PC-9 (cell line): ENCODE results near the gene SLC8A3.

Experiments
- EZH2 ChIP-seq: fragments of 200-600 bp; sonication (generic); IDR thresholded peaks from 2 replicates; pipeline ENCODE4 v1.8.0; 2017; ENCODE audit warnings: antibody characterized with exemption, low read depth
- TF ChIP-seq, protein P1 (sequence below): fragments of 200-600 bp; sonication (generic); conservative IDR thresholded peaks from 2 replicates; pipeline ENCODE4 v1.6.1; 2017; ENCODE audit warnings: mixed run types, antibody characterized with exemption, mild to moderate bottlenecking, moderate library complexity

DNA sequence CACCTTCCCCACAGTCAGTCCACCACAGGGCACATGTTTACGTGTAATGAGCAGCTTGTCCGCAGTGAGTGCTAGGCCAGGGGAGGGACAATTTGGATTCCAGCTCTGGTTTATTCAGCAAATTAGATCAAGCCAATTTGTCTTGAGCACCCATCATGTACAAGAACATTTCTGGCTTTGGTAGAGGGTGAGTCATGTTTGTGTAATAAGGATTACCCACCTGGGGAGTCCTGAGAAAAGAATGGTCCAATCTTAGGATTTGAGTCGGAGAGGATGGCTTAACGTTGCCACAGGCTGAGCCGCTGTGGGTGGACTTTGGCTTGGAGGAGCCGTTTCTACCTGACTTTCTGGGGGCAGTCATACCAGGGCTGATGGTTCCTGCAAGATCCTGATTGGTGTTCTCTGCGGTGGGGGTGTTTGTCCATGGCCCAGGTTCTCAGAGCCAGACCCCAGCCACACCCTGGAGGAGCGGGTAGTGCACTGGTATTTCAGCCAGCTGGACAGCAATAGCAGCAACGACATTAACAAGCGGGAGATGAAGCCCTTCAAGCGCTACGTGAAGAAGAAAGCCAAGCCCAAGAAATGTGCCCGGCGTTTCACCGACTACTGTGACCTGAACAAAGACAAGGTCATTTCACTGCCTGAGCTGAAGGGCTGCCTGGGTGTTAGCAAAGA lies 165.8 kb downstream of the SLC8A3 start:
- TF ChIP-seq, protein P1, sequence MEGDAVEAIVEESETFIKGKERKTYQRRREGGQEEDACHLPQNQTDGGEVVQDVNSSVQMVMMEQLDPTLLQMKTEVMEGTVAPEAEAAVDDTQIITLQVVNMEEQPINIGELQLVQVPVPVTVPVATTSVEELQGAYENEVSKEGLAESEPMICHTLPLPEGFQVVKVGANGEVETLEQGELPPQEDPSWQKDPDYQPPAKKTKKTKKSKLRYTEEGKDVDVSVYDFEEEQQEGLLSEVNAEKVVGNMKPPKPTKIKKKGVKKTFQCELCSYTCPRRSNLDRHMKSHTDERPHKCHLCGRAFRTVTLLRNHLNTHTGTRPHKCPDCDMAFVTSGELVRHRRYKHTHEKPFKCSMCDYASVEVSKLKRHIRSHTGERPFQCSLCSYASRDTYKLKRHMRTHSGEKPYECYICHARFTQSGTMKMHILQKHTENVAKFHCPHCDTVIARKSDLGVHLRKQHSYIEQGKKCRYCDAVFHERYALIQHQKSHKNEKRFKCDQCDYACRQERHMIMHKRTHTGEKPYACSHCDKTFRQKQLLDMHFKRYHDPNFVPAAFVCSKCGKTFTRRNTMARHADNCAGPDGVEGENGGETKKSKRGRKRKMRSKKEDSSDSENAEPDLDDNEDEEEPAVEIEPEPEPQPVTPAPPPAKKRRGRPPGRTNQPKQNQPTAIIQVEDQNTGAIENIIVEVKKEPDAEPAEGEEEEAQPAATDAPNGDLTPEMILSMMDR: no peak
- no peak for TF ChIP-seq EZH2
